NCI-H146 (cell line): ENCODE measurements around the gene ENTPD1.
"Not testable (repeated sequence)": the region's sequence is repeated elsewhere in the genome, so short reads cannot be mapped to it uniquely, and the experiment has no call there.

Experiments
- DNase-seq: peaks from one replicate; lab custom pipeline; 2025; lab: John Stamatoyannopoulos, UW

ENTPD1 gene

GRCh38 chr10:95758351-95759025 is 2.5 kb downstream of the ENTPD1 start:
- DNase-seq, result no peak

- DNase-seq, result no peak
Measured at GRCh38 chr10:95759233-95759826, 3.4 kb downstream of the ENTPD1 start.

GRCh38 chr10:95761939-95762492 is 6.1 kb downstream of the ENTPD1 start:
- DNase-seq, result no peak

GRCh38 chr10:95767884-95768556 is 12.1 kb downstream of the ENTPD1 start:
- DNase-seq, result no peak

GRCh38 chr10:95770084-95770720 is 14.2 kb downstream of the ENTPD1 start:
- no peak for DNase-seq

- not testable (repeated sequence) for DNase-seq
Measured at GRCh38 chr10:95773454-95773853, 17.5 kb downstream of the ENTPD1 start.

GRCh38 chr10:95777638-95778037 is 21.7 kb downstream of the ENTPD1 start:
- DNase-seq, result not testable (repeated sequence)

- no peak for DNase-seq
Measured at GRCh38 chr10:95782318-95782717, 26.4 kb downstream of the ENTPD1 start.

GRCh38 chr10:95783741-95784140 is 27.8 kb downstream of the ENTPD1 start:
- DNase-seq, result no peak

- no peak for DNase-seq
Measured at GRCh38 chr10:95784279-95784913, 28.4 kb downstream of the ENTPD1 start.

- DNase-seq, result no peak
Measured at GRCh38 chr10:95785317-95785716, 29.4 kb downstream of the ENTPD1 start.

- no peak for DNase-seq
Measured at GRCh38 chr10:95785942-95786669, 30.1 kb downstream of the ENTPD1 start.

- no peak for DNase-seq
Measured at GRCh38 chr10:95787447-95787846, 31.5 kb downstream of the ENTPD1 start.

GRCh38 chr10:95788830-95789229 is 32.9 kb downstream of the ENTPD1 start:
- no peak for DNase-seq

- no peak for DNase-seq
Measured at GRCh38 chr10:95789902-95790301, 33.9 kb downstream of the ENTPD1 start.

- no peak for DNase-seq
Measured at GRCh38 chr10:95790982-95791381, 35.0 kb downstream of the ENTPD1 start.

GRCh38 chr10:95791425-95791979 is 35.5 kb downstream of the ENTPD1 start:
- DNase-seq, result no peak

- no peak for DNase-seq
Measured at GRCh38 chr10:95792211-95792780, 36.3 kb downstream of the ENTPD1 start.

GRCh38 chr10:95792874-95793285 is 36.9 kb downstream of the ENTPD1 start:
- no peak for DNase-seq

GRCh38 chr10:95793401-95794045 is 37.6 kb downstream of the ENTPD1 start:
- no peak for DNase-seq
